GM12878 (cell line): ENCODE measurements around the gene INO80.

Experiments used
- ATF2 ChIP-seq: IDR thresholded peaks from 2 replicates; pipeline ENCODE4 v1.6.1; 2012; ENCODE audit warnings: low read length, inconsistent platforms
- NBN ChIP-seq: fragments of 450-650 bp; IDR thresholded peaks from 2 replicates; pipeline ENCODE4 v1.6.1; 2016
- POLR2A ChIP-seq: IDR thresholded peaks from 2 replicates; pipeline ENCODE4 v1.6.1; 2011; ENCODE audit warnings: low read depth, mild to moderate bottlenecking, low read length
- RAD51 ChIP-seq: fragments of 450-650 bp; IDR thresholded peaks from 2 replicates; pipeline ENCODE4 v1.6.1; 2016; ENCODE audit warnings: moderate library complexity, mild to moderate bottlenecking, inconsistent platforms
- RFX5 ChIP-seq: IDR thresholded peaks from 2 replicates; pipeline ENCODE4 v1.6.1; 2011; ENCODE audit warnings: low read depth, low read length, improper control_type of control experiment
- ZBTB4 ChIP-seq: fragments of 450-650 bp; formaldehyde crosslinking; IDR thresholded peaks from 2 replicates; pipeline ENCODE4 v1.4.0; 2022; ENCODE audit warnings: mild to moderate bottlenecking, moderate library complexity
- ZNF384 ChIP-seq: IDR thresholded peaks from 2 replicates; pipeline ENCODE4 v1.6.1; 2012; ENCODE audit warnings: low read depth, mild to moderate bottlenecking, low read length, improper control_type of control experiment, borderline replicate concordance
- TF ChIP-seq, protein P1 (sequence below): fragments of 450-650 bp; IDR thresholded peaks from 2 replicates; pipeline ENCODE4 v1.6.1; 2017; ENCODE audit warnings: antibody characterized with exemption, mild to moderate bottlenecking, moderate library complexity
- TF ChIP-seq, protein P2 (sequence below), 3 experiments: IDR thresholded peaks in 2 of 3; conservative IDR thresholded peaks in 1 of 3; 2 replicates each; pipeline ENCODE4 v1.5.1; 2011; ENCODE audit warnings: low read depth in 3 of 3, low read length in 3 of 3, mild to moderate bottlenecking in 3 of 3, control low read depth in 2 of 3, moderate library complexity in 2 of 3, inconsistent platforms in 1 of 3, mixed read lengths in 1 of 3; ENCODE audit not compliant: control insufficient read depth in 2 of 3, insufficient read depth in 1 of 3; ENCODE audit errors: extremely low read depth in 1 of 3
- TF ChIP-seq, protein P3 (sequence below): IDR thresholded peaks from 2 replicates; pipeline ENCODE4 v1.6.1; 2012; ENCODE audit warnings: low read depth, low read length, improper control_type of control experiment
- TF ChIP-seq, protein P4 (sequence below): fragments of 450-650 bp; formaldehyde crosslinking; IDR thresholded peaks from 2 replicates; pipeline ENCODE4 v1.5.0; 2022; ENCODE audit warnings: mild to moderate bottlenecking, missing genetic modification characterization

DNA sequence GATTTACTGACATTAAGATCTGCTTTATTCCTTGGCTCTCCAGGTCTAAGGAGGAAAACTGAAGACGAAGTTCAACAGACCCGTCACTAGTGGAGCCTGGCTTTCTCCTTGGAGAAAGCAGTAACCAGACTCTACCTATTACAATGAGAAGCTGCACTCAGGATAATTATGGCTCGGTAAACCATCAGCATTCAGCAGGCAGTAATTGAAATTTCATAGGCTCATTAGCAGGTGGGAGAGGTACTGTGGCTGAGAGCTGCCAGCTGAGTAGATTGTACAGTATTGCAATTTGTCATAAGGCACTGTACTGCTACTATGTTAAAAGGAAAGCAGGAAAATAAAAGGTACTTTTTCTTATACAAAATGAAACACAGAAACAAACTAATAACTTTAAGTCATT, 111.6 kb downstream of the INO80 start:
- no peak for TF ChIP-seq NBN
- no peak for TF ChIP-seq ATF2
- no peak for TF ChIP-seq RAD51
- TF ChIP-seq RFX5, result no peak
- TF ChIP-seq ZNF384, result no peak
- TF ChIP-seq ZBTB4 (CRISPR knock-in tag), result no peak
- TF ChIP-seq, protein P1, sequence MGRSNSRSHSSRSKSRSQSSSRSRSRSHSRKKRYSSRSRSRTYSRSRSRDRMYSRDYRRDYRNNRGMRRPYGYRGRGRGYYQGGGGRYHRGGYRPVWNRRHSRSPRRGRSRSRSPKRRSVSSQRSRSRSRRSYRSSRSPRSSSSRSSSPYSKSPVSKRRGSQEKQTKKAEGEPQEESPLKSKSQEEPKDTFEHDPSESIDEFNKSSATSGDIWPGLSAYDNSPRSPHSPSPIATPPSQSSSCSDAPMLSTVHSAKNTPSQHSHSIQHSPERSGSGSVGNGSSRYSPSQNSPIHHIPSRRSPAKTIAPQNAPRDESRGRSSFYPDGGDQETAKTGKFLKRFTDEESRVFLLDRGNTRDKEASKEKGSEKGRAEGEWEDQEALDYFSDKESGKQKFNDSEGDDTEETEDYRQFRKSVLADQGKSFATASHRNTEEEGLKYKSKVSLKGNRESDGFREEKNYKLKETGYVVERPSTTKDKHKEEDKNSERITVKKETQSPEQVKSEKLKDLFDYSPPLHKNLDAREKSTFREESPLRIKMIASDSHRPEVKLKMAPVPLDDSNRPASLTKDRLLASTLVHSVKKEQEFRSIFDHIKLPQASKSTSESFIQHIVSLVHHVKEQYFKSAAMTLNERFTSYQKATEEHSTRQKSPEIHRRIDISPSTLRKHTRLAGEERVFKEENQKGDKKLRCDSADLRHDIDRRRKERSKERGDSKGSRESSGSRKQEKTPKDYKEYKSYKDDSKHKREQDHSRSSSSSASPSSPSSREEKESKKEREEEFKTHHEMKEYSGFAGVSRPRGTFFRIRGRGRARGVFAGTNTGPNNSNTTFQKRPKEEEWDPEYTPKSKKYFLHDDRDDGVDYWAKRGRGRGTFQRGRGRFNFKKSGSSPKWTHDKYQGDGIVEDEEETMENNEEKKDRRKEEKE, result no peak
- TF ChIP-seq, protein P2, sequence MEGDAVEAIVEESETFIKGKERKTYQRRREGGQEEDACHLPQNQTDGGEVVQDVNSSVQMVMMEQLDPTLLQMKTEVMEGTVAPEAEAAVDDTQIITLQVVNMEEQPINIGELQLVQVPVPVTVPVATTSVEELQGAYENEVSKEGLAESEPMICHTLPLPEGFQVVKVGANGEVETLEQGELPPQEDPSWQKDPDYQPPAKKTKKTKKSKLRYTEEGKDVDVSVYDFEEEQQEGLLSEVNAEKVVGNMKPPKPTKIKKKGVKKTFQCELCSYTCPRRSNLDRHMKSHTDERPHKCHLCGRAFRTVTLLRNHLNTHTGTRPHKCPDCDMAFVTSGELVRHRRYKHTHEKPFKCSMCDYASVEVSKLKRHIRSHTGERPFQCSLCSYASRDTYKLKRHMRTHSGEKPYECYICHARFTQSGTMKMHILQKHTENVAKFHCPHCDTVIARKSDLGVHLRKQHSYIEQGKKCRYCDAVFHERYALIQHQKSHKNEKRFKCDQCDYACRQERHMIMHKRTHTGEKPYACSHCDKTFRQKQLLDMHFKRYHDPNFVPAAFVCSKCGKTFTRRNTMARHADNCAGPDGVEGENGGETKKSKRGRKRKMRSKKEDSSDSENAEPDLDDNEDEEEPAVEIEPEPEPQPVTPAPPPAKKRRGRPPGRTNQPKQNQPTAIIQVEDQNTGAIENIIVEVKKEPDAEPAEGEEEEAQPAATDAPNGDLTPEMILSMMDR (IDR thresholded peaks at IDR 0.05 in 2 of 3, conservative IDR thresholded peaks at IDR 0.05 in 1 of 3; ENCODE audit: control insufficient read depth in 2 of 3, extremely low read depth in 1 of 3, insufficient read depth in 1 of 3, low read depth in 3 of 3, low read length in 3 of 3), result no peak
- TF ChIP-seq, protein P3, sequence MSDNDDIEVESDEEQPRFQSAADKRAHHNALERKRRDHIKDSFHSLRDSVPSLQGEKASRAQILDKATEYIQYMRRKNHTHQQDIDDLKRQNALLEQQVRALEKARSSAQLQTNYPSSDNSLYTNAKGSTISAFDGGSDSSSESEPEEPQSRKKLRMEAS, result no peak
- TF ChIP-seq, protein P4, sequence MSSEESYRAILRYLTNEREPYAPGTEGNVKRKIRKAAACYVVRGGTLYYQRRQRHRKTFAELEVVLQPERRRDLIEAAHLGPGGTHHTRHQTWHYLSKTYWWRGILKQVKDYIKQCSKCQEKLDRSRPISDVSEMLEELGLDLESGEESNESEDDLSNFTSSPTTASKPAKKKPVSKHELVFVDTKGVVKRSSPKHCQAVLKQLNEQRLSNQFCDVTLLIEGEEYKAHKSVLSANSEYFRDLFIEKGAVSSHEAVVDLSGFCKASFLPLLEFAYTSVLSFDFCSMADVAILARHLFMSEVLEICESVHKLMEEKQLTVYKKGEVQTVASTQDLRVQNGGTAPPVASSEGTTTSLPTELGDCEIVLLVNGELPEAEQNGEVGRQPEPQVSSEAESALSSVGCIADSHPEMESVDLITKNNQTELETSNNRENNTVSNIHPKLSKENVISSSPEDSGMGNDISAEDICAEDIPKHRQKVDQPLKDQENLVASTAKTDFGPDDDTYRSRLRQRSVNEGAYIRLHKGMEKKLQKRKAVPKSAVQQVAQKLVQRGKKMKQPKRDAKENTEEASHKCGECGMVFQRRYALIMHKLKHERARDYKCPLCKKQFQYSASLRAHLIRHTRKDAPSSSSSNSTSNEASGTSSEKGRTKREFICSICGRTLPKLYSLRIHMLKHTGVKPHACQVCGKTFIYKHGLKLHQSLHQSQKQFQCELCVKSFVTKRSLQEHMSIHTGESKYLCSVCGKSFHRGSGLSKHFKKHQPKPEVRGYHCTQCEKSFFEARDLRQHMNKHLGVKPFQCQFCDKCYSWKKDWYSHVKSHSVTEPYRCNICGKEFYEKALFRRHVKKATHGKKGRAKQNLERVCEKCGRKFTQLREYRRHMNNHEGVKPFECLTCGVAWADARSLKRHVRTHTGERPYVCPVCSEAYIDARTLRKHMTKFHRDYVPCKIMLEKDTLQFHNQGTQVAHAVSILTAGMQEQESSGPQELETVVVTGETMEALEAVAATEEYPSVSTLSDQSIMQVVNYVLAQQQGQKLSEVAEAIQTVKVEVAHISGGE, result no peak
- TF ChIP-seq POLR2A, result no peak
